ENCODE data around the gene CCNE1. TPM values are rescaled to one million over a fixed set of nuclear protein-coding genes. Genes with fewer than 3 reads are reported as not detected.

The CCNE1 gene
- total RNA-seq, 1 donor from 2014 or later, result 6.5 TPM

GRCh38 chr19:29842471-29843179 lies 30.8 kb downstream of the CCNE1 start:
- no peak for DNase-seq (ENCODE audit: low read depth, low spot score)

GRCh38 chr19:29843180-29844051 lies 31.6 kb downstream of the CCNE1 start:
- DNase-seq (ENCODE audit: low read depth, low spot score), result no peak

- peak; percentile 64 for DNase-seq (ENCODE audit: low read depth, low spot score)
Observed at GRCh38 chr19:29844891-29845573, 33.2 kb downstream of the CCNE1 start.

- no peak for DNase-seq (ENCODE audit: low read depth, low spot score)
Observed at GRCh38 chr19:29845574-29846176, 33.9 kb downstream of the CCNE1 start.

GRCh38 chr19:29849208-29849607 lies 37.4 kb downstream of the CCNE1 start:
- no peak for DNase-seq (ENCODE audit: low read depth, low spot score)

GRCh38 chr19:29850482-29850881 lies 38.7 kb downstream of the CCNE1 start:
- no peak for DNase-seq (ENCODE audit: low read depth, low spot score)

GRCh38 chr19:29851769-29852521 lies 40.2 kb downstream of the CCNE1 start:
- DNase-seq (ENCODE audit: low read depth, low spot score), result no peak

- no peak for DNase-seq (ENCODE audit: low read depth, low spot score)
Observed at GRCh38 chr19:29854033-29854432, 42.2 kb downstream of the CCNE1 start.

- DNase-seq (ENCODE audit: low read depth, low spot score), result no peak
Observed at GRCh38 chr19:29855087-29855486, 43.3 kb downstream of the CCNE1 start.

GRCh38 chr19:29855741-29856500 lies 44.1 kb downstream of the CCNE1 start:
- no peak for DNase-seq (ENCODE audit: low read depth, low spot score)

- no peak for DNase-seq (ENCODE audit: low read depth, low spot score)
Observed at GRCh38 chr19:29858000-29858596, 46.3 kb downstream of the CCNE1 start.

GRCh38 chr19:29858621-29859020 lies 46.8 kb downstream of the CCNE1 start:
- DNase-seq (ENCODE audit: low read depth, low spot score), result no peak

GRCh38 chr19:29860492-29860891 lies 48.7 kb downstream of the CCNE1 start:
- DNase-seq (ENCODE audit: low read depth, low spot score), result no peak

GRCh38 chr19:29861574-29861973 lies 49.8 kb downstream of the CCNE1 start:
- no peak for DNase-seq (ENCODE audit: low read depth, low spot score)

GRCh38 chr19:29866011-29866410 lies 54.2 kb downstream of the CCNE1 start:
- DNase-seq (ENCODE audit: low read depth, low spot score), result no peak

- DNase-seq (ENCODE audit: low read depth, low spot score), result no peak
Observed at GRCh38 chr19:29867984-29868383, 56.2 kb downstream of the CCNE1 start.

- no peak for DNase-seq (ENCODE audit: low read depth, low spot score)
Observed at GRCh38 chr19:29871143-29871542, 59.4 kb downstream of the CCNE1 start.

GRCh38 chr19:29872224-29872731 lies 60.5 kb downstream of the CCNE1 start:
- no peak for DNase-seq (ENCODE audit: low read depth, low spot score)

- no peak for DNase-seq (ENCODE audit: low read depth, low spot score)
Observed at GRCh38 chr19:29873024-29873800, 61.4 kb downstream of the CCNE1 start.
